COLO668 (cell line): ENCODE data around the gene TMEM97.
"Not testable (repeated sequence)": the region's sequence is repeated elsewhere in the genome, so short reads cannot be mapped to it uniquely, and the experiment has no call there.

Experiments
- DNase-seq: peaks from one replicate; lab custom pipeline; 2025; ENCODE audit not compliant: unreplicated experiment; lab: John Stamatoyannopoulos, UW

TMEM97 gene

GRCh38 chr17:28318759-28319597, at the start of gene TMEM97:
Gene TMEM97 (plus strand): TSS chr17:28319200. CDS start chr17:28319240, 40 bp downstream.
- DNase-seq: peak; percentile 96

GRCh38 chr17:28270055-28270454, 48.9 kb upstream of the TMEM97 start:
- DNase-seq: no peak

- no peak for DNase-seq
Observed at GRCh38 chr17:28270926-28271325, 48.1 kb upstream of the TMEM97 start.

GRCh38 chr17:28271431-28271830, 47.6 kb upstream of the TMEM97 start:
- DNase-seq: no peak

- no peak for DNase-seq
Observed at GRCh38 chr17:28272166-28272565, 46.8 kb upstream of the TMEM97 start.

- DNase-seq: not testable (repeated sequence)
Observed at GRCh38 chr17:28273341-28273740, 45.7 kb upstream of the TMEM97 start.

GRCh38 chr17:28274591-28275265, 44.3 kb upstream of the TMEM97 start:
- DNase-seq: no peak

GRCh38 chr17:28276011-28276410, 43.0 kb upstream of the TMEM97 start:
- no peak for DNase-seq

GRCh38 chr17:28279411-28279810, 39.6 kb upstream of the TMEM97 start:
- DNase-seq: no peak

GRCh38 chr17:28280826-28281225, 38.2 kb upstream of the TMEM97 start:
- DNase-seq: no peak

- no peak for DNase-seq
Observed at GRCh38 chr17:28282596-28282995, 36.4 kb upstream of the TMEM97 start.

GRCh38 chr17:28285965-28286364, 33.0 kb upstream of the TMEM97 start:
- no peak for DNase-seq

- DNase-seq: no peak
Observed at GRCh38 chr17:28290703-28291102, 28.3 kb upstream of the TMEM97 start.

GRCh38 chr17:28291780-28292330, 27.1 kb upstream of the TMEM97 start:
- DNase-seq: no peak

GRCh38 chr17:28292878-28293277, 26.1 kb upstream of the TMEM97 start:
- DNase-seq: not testable (repeated sequence)

GRCh38 chr17:28293994-28294393, 25.0 kb upstream of the TMEM97 start:
- DNase-seq: no peak

GRCh38 chr17:28295677-28296578, 23.1 kb upstream of the TMEM97 start:
- DNase-seq: no peak

GRCh38 chr17:28298449-28298848, 20.6 kb upstream of the TMEM97 start:
- DNase-seq: no peak

GRCh38 chr17:28306954-28307401, 12.0 kb upstream of the TMEM97 start:
- DNase-seq: no peak

- no peak for DNase-seq
Observed at GRCh38 chr17:28313841-28314240, 5.2 kb upstream of the TMEM97 start.
